HTR-8/SVneo (cell line): Measurements from ENCODE around the gene UBTD1.
"Not testable (repeated sequence)": the region's sequence is repeated elsewhere in the genome, so short reads cannot be mapped to it uniquely, and the experiment has no call there.

ENCODE experiments used
- DNase-seq: peaks from one replicate; pipeline ENCODE4 v3.0.0; 2011; ENCODE audit warnings: low spot score, mixed read lengths; ENCODE audit not compliant: insufficient read length
- FAIRE-seq: peaks from 2 replicates; lab custom pipeline; 2011; peaks lifted over from hg19 to GRCh38; lab: Jason Lieb, UNC

The UBTD1 gene

GRCh38 chr10:97554336-97554735, 55.6 kb downstream of the UBTD1 start:
- DNase-seq, FAIRE-seq: not testable (repeated sequence)

GRCh38 chr10:97555541-97555940, 56.8 kb downstream of the UBTD1 start:
- not testable (repeated sequence) for FAIRE-seq, DNase-seq

DNA sequence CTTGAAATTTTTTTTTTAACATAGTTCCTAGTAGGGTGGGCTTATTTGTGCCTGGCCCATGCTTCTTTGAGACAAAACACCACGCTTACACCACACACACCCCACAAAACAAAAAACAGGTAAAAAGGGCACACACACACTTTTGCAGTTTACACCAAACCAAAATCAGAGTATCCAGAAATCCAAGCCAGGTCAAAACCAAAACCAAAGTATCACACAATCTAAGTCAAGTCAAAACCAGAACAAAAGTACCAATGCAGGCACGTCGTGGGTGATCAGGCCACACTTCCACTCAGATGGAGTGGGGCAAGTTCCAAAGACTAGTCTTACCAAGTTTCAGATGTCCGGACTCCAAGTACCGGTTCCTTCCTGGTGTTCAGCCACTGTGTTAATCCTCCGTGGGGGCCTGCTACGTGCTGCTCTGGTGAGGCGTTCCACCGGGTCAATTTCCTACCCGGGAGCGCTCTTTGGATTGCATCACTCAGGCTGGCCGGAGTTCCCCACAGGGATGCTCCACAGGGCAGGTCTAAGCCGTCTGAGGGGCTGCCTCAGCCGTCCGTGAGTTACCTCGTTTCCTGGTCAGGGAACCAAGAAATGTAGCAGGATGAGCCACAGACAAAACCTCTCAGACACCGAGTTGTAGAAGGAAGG, 62.1 kb downstream of the UBTD1 start:
- not testable (repeated sequence) for FAIRE-seq, DNase-seq

- FAIRE-seq, DNase-seq: not testable (repeated sequence)
Measured at GRCh38 chr10:97561386-97562077, 62.8 kb downstream of the UBTD1 start.

DNA sequence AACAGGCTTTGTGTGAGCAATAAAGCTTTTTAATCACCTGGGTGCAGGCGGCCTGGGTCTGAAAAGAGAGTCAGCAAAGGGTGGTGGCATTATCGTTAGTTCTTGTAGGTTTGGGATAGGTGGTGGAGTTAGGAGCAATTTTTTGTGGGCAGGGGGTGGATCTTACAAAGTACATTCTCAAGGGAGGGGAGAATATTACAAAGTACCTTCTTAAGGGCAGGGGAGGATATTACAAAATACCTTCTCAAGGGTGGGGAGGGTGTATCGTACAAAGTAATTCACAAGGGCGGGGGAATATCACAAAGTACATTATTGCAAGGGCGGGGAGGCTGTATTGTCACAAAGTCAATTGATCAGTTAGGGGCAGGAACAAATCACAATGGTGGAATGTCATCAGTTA, 63.6 kb downstream of the UBTD1 start:
- FAIRE-seq, DNase-seq: not testable (repeated sequence)

GRCh38 chr10:97563337-97563736, 64.6 kb downstream of the UBTD1 start:
- FAIRE-seq (no peak), DNase-seq (no peak)

DNA sequence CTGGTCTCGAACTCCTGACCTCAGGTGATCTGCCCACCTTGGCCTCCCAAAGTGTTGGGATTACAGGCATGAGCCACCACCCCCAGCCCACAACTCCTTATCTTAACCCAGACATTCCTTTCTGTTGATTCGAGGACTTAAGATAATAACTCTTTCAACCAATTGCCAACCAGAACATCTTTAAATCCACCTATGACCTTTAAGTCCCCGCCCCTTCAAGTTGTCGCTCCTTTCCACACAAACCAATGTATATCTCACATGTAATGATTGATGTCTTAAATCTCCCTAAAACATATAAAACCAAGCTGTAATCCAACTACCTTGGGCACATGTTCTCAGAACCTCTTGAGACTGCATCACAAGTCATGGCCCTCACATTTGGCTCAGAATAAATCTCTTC, 66.1 kb downstream of the UBTD1 start:
- FAIRE-seq (no peak), DNase-seq (no peak)

DNA sequence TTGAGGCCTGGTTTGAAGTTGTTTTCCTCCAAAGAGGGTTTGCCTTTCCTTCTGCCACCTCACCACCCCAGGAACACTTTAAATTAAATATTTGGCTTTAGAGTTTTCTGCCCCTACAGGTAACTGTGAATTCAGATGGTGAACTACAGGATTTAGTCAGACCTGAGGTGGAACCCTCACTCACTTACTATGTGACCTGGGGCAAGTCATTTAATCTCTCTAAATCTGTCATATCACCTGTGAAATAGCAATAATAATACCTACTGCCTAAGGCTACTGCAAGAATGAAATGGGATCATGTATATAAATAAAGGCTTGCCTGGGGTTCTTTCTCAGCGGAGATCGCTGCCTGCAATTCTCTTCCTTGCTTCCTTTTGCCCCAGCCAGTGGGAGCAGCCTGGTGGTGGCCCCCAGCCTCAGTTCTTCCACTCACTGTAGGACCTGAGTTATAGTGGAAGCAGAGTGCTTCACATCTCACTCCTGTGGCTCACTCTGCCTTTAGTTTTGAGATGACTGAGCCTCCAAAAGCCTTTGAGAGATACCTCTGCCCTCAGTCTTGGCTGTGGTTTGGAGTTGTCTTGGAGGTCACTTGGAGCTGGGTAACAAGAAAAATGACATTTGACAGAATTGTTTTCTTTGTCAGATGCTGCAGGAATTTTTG, 67.7 kb downstream of the UBTD1 start:
- FAIRE-seq (no peak), DNase-seq (no peak)

GRCh38 chr10:97567891-97568290, 69.2 kb downstream of the UBTD1 start:
- FAIRE-seq (no peak), DNase-seq (no peak)

DNA sequence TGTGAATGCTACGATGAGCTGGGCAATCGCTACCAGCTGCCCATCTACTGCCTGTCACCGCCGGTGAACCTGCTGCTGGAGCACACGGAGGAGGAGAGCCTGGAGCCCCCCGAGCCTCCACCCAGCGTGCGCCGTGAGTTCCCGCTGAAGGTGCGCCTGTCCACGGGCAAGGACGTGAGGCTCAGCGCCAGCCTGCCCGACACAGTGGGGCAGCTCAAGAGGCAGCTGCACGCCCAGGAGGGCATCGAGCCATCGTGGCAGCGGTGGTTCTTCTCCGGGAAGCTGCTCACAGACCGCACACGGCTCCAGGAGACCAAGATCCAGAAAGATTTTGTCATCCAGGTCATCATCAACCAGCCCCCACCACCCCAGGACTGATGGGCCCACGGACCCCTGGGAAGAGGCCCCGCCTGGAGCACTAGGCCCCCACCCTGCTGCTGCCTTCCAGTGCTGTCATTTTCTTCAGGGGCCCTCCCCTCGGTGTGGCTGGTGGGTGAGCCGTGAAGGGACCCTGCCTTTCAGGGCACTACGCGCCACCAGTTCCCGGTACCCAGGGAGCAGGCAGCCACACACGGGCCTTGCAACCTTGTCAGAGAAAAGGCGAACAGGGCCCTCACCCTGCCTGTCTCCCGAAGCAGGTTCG, 71.5 kb downstream of the UBTD1 start:
- DNase-seq: no peak
- no peak for FAIRE-seq

GRCh38 chr10:97570789-97571471, 72.2 kb downstream of the UBTD1 start:
- FAIRE-seq (no peak), DNase-seq (no peak)

- DNase-seq: no peak
- no peak for FAIRE-seq
Measured at GRCh38 chr10:97571622-97572021, 72.9 kb downstream of the UBTD1 start.

GRCh38 chr10:97572214-97572989, 73.7 kb downstream of the UBTD1 start, which contains the start of gene ANKRD2:
TSS of gene ANKRD2 (plus strand) at chr10:97572779. CDS start at chr10:97572789, 10 bp downstream.
- DNase-seq (peak; percentile 71), FAIRE-seq (peak; percentile 81)

DNA sequence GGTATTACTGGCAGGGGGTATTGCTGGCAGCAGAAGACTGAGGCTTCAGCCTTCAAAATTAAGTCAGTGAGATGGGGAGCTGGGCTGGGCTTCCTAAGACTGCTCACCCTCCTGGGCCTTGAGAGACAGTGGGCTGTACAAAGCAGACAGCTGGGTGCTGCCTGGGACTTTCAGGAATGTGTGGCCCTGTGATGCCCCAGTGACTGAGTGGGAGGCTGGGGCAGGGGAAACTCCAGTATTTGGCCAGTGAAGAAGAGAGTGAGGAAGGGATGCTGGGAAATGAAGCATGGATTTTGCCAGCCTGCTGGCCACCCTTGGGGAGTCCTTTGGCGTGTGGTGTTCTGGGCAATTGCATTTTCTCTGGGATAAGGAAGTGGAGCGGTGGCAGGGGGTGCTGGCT, 74.3 kb downstream of the UBTD1 start:
- DNase-seq: no peak
- peak; percentile 54 for FAIRE-seq

DNA sequence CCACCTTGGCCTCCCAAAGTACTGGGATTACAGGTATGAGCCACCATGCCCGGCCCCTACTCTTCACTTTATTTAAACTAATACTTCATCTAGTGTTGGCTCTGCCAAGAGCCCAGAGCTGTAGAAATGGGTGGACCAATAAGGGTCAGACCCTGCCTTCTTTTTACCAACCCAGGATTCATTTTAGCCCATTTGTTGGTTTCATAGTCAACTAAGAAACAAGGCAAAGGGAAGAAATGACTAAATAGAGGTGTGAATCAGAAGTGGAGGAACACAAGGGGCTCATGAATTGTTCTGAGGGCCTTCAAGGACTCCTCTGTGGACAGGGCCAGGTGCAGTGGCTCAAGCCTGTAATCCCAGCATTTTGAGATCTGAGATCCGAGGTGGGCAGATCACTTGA, 74.9 kb downstream of the UBTD1 start:
- no peak for DNase-seq
- FAIRE-seq: no peak

DNA sequence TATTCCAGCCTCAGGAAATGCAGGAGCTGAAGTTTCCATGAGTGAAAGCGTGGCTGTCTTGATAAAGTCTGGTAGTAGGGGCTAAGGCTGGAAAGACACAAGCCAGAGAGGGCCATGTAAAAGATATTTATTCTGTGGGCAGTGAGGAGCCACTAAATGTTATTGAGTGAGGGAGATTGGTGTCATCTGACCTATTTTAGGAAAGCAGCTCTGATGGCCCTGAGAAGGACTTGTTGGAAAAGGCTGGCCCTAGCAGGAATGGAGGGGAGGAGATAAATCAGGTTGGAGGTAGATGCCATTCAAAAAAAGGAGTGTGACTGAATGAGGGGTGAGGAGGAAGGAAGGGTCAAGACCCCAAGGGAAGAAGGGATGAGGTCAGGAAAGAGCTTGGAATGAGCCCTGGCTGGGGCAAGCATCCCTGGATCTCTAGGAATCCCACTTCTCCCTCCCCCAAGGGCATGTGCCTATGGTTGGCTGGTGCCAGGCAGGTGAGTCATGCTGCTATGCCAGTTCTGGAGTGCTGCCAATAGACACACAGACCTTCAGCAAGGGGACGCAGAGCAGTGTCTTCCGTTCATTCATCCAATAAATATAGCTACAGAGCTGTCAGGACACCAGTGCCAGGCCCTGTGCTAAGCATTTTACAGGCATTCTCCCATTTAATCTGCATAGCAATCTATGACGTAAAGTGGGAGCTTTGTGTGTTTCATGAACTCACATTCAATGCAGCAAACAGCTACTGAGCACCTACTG, 75.8 kb downstream of the UBTD1 start:
- FAIRE-seq (peak; percentile 99), DNase-seq (peak; percentile 98)

DNA sequence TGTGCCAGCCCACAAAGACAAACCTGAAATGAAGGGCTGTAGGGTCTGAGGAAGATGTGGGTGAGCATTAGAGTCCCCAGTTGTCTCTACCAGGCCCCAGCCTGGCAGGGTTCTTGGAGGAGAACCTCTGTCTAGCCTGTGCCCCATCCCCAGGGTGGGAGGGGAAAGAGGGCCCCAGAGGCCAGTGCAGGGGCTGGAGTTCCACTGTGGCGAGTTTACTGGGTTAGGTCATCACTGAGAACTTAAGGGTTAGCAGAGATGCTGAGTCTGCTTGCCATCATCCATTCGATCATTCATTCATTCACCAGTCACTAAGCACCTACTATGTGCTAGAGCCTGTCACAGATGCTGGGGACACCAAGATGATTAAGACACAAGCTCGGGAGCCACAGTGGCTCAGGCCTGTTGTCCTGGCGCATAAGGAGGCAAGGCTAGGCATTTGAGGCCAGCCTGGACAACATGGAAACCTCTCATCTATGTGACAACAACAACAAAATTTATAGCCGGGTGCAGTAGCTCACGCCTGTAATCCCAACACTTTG, 76.5 kb downstream of the UBTD1 start:
- DNase-seq: peak; percentile 69
- no peak for FAIRE-seq

DNA sequence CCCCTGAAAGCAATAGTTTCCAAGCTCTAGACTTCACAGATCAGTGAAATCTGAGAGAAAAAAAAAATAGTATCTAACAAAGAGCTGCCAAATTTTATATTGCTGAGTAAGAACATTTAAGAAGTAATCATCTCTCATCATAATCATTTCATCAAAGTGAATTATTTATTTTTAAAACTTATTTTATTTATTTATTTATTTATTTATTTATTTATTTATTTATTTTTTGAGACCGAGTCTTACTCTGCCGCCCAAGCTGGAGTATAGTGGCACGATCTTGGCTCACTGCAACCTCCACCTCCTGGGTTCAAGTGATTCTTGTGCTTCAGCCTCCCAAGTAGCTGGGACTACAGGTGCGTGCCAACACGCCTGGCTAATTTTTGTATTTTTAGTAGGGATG, 77.8 kb downstream of the UBTD1 start:
- not testable (repeated sequence) for FAIRE-seq, DNase-seq
